ENCODE results near the gene SSNA1.
A peak's percentile ranks its signal among the peaks of the same experiment; 100 is the strongest.
"Not testable (repeated sequence)": the region's sequence is repeated elsewhere in the genome, so short reads cannot be mapped to it uniquely, and the experiment has no call there.

SSNA1 gene

GRCh38 chr9:137228506-137228967 lies 40.1 kb downstream of the SSNA1 start:
- FAIRE-seq (no peak), DNase-seq (ENCODE audit: insufficient read length, low spot score) (no peak)

GRCh38 chr9:137228968-137229896 lies 40.8 kb downstream of the SSNA1 start:
- DNase-seq (ENCODE audit: insufficient read length, low spot score) (no peak), FAIRE-seq (no peak)

- FAIRE-seq: no peak
Measured at GRCh38 chr9:137229903-137230704, 41.6 kb downstream of the SSNA1 start.

GRCh38 chr9:137230705-137231371 lies 42.4 kb downstream of the SSNA1 start, which contains the start of gene SLC34A3:
SLC34A3 (plus strand) TSS chr9:137230901; CDS start chr9:137231703, 802 bp downstream.
- no peak for FAIRE-seq
- no peak for DNase-seq (ENCODE audit: insufficient read length, low spot score)

More at GRCh38 chr9:137229903-137230704, 41.6 kb downstream of the SSNA1 start:
- DNase-seq (ENCODE audit: insufficient read length, low spot score): no peak

GRCh38 chr9:137231372-137232039 lies 43.0 kb downstream of the SSNA1 start:
- no peak for DNase-seq (ENCODE audit: insufficient read length, low spot score)

GRCh38 chr9:137232101-137232500 lies 43.6 kb downstream of the SSNA1 start:
- DNase-seq (ENCODE audit: insufficient read length, low spot score) (no peak), FAIRE-seq (no peak)

More at GRCh38 chr9:137231372-137232039, 43.0 kb downstream of the SSNA1 start:
- FAIRE-seq: no peak

- FAIRE-seq (no peak), DNase-seq (ENCODE audit: insufficient read length, low spot score) (no peak)
Measured at GRCh38 chr9:137232510-137232909, 44.0 kb downstream of the SSNA1 start.

- FAIRE-seq: no peak
- no peak for DNase-seq (ENCODE audit: insufficient read length, low spot score)
Measured at GRCh38 chr9:137233143-137233980, 44.9 kb downstream of the SSNA1 start.

GRCh38 chr9:137234055-137234697 lies 45.7 kb downstream of the SSNA1 start:
- FAIRE-seq (no peak), DNase-seq (ENCODE audit: insufficient read length, low spot score) (no peak)

- DNase-seq (ENCODE audit: insufficient read length, low spot score) (no peak), FAIRE-seq (no peak)
Measured at GRCh38 chr9:137234758-137235423, 46.4 kb downstream of the SSNA1 start.

- no peak for DNase-seq (ENCODE audit: insufficient read length, low spot score)
- FAIRE-seq: no peak
Measured at GRCh38 chr9:137235424-137236237, 47.2 kb downstream of the SSNA1 start.

- peak; percentile 100 for DNase-seq (ENCODE audit: insufficient read length, low spot score)
- peak; percentile 64 for FAIRE-seq
Measured at GRCh38 chr9:137236238-137236935, 47.9 kb downstream of the SSNA1 start.

- FAIRE-seq (no peak), DNase-seq (ENCODE audit: insufficient read length, low spot score) (no peak)
Measured at GRCh38 chr9:137236936-137237421, 48.5 kb downstream of the SSNA1 start.

- DNase-seq (ENCODE audit: insufficient read length, low spot score): no peak
- FAIRE-seq: no peak
Measured at GRCh38 chr9:137237759-137238726, 49.6 kb downstream of the SSNA1 start.

GRCh38 chr9:137239541-137240200 lies 51.2 kb downstream of the SSNA1 start:
- FAIRE-seq; DNase-seq (ENCODE audit: insufficient read length, low spot score): not testable (repeated sequence)

All from GM19239 (cell line).